Esophagus muscularis mucosa (tissue), 3 donors: ENCODE data around the gene CABLES1.

Experiments used
- CTCF ChIP-seq, 3 experiments: fragments of 200-600 bp in 2 of 3; fragments of 450-650 bp in 1 of 3; sonication (generic) in 2 of 3; IDR thresholded peaks; one replicate each; pipeline ENCODE4 v1.5.1; 2017 to 2019; ENCODE audit warnings: antibody characterized with exemption in 3 of 3, mild to moderate bottlenecking in 2 of 3, moderate library complexity in 1 of 3
- POLR2A ChIP-seq: fragments of 450-650 bp; IDR thresholded peaks from one replicate; pipeline ENCODE4 v1.6.1; 2017; ENCODE audit warnings: antibody characterized with exemption, moderate library complexity, mild to moderate bottlenecking, low read depth

GRCh38 chr18:23248826-23249225 lies 113.5 kb downstream of the CABLES1 start:
- TF ChIP-seq POLR2A: no peak
- no peak for TF ChIP-seq CTCF (IDR thresholded peaks at IDR 0.05)
